PC-3 (cell line): ENCODE results near the gene SCT. TPM values are rescaled to one million over a fixed set of nuclear protein-coding genes. Genes with fewer than 3 reads are reported as not detected.

Experiments used
- ATAC-seq: fragments of 200-7000 bp; cut with Tn5 transposase; 2 replicates; pipeline ENCODE4 v1.9.1; 2020; ENCODE audit warnings: mild to moderate bottlenecking, moderate library complexity
- BruUV-seq: library from RNA; stranded (reverse); fragments of 400-500 nt; replicated peaks from 2 replicates; lab custom pipeline; 2021; lab: Mats Ljungman, UMichigan
- CTCF ChIA-PET: fragments of 300-600 bp; sonication (Branson Sonifier 250); formaldehyde crosslinking; loops from one replicate; lab custom pipeline; 2022; ENCODE audit warnings: antibody characterized with exemption; lab: Charles Lee
- POLR2A ChIA-PET: fragments of 300-600 bp; sonication (Branson Sonifier 250); formaldehyde crosslinking; loops from one replicate; lab custom pipeline; 2022; ENCODE audit warnings: antibody characterized with exemption; ENCODE audit not compliant: unreplicated experiment; lab: Charles Lee
- DNase-seq: peaks from one replicate; pipeline ENCODE4 v3.0.0-alpha.2; 2015
- H2AFZ ChIP-seq: fragments of 300-600 bp; sonication (generic); 2 replicates; pipeline ENCODE4 v1.6.0; 2016; ENCODE audit warnings: antibody characterized with exemption, low read length
- H3F3A ChIP-seq: fragments of 300-600 bp; sonication (generic); one replicate; pipeline ENCODE4 v1.6.0; 2017; ENCODE audit warnings: antibody characterized with exemption, low read length, control low read depth, mild to moderate bottlenecking; ENCODE audit not compliant: unreplicated experiment
- H3K27ac ChIP-seq: fragments of 300-600 bp; sonication (generic); 2 replicates; pipeline ENCODE4 v1.5.1; 2016; ENCODE audit warnings: mild to moderate bottlenecking, low read length
- H3K27me3 ChIP-seq: fragments of 300-600 bp; sonication (generic); 2 replicates; pipeline ENCODE4 v1.6.1; 2016; ENCODE audit warnings: low read length, mixed read lengths
- H3K36me3 ChIP-seq: fragments of 300-600 bp; sonication (generic); 2 replicates; pipeline ENCODE4 v1.6.1; 2016; ENCODE audit warnings: low read depth, mixed run types, low read length, mixed read lengths
- H3K4me1 ChIP-seq: fragments of 300-600 bp; sonication (generic); 2 replicates; pipeline ENCODE4 v1.5.1; 2016; ENCODE audit warnings: low read length; ENCODE audit not compliant: insufficient read depth
- H3K4me2 ChIP-seq: fragments of 300-600 bp; sonication (generic); 2 replicates; pipeline ENCODE4 v1.6.0; 2016; ENCODE audit warnings: low read length
- H3K4me3 ChIP-seq: fragments of 300-600 bp; sonication (generic); 2 replicates; pipeline ENCODE4 v1.5.1; 2016; ENCODE audit warnings: mild to moderate bottlenecking, low read length, mixed read lengths
- H3K79me2 ChIP-seq: fragments of 300-600 bp; sonication (generic); 2 replicates; pipeline ENCODE4 v1.6.1; 2017; ENCODE audit warnings: low read length, mixed read lengths
- H3K9ac ChIP-seq: fragments of 300-600 bp; sonication (generic); 2 replicates; pipeline ENCODE4 v1.6.0; 2016; ENCODE audit warnings: mild to moderate bottlenecking, low read length
- H3K9me2 ChIP-seq: fragments of 300-600 bp; sonication (generic); replicated peaks from 2 replicates; pipeline ENCODE4 v1.6.1; 2016; ENCODE audit warnings: mixed run types, low read length, mixed read lengths
- H3K9me3 ChIP-seq: fragments of 300-600 bp; sonication (generic); 2 replicates; pipeline ENCODE4 v1.6.1; 2016; ENCODE audit warnings: low read length, mixed read lengths
- H4K20me1 ChIP-seq: fragments of 300-600 bp; sonication (generic); 2 replicates; pipeline ENCODE4 v1.6.1; 2016; ENCODE audit warnings: low read length, mixed read lengths
- CTCF ChIP-seq: fragments of 300-600 bp; sonication (generic); conservative IDR thresholded peaks from 2 replicates; pipeline ENCODE4 v1.5.1; 2017; ENCODE audit warnings: antibody characterized with exemption, low read depth, mild to moderate bottlenecking, low read length
- EZH2 ChIP-seq: fragments of 300-600 bp; sonication (generic); IDR thresholded peaks from one replicate; pipeline ENCODE4 v1.6.1; 2017; ENCODE audit warnings: antibody characterized with exemption, mild to moderate bottlenecking, low read length; ENCODE audit not compliant: unreplicated experiment
- EZH2phosphoT487 ChIP-seq: fragments of 300-600 bp; sonication (generic); IDR thresholded peaks from 2 replicates; pipeline ENCODE4 v1.6.1; 2018; ENCODE audit warnings: mild to moderate bottlenecking, antibody characterized with exemption, low read length, borderline replicate concordance
- intact Hi-C: fragments of 100-400 bp; cut with micrococcal nuclease; formaldehyde crosslinking; loops from 2 replicates; pipeline ENCODE4 v1.9.0; 2023
- total RNA-seq: library from RNA; depleted of rRNA; stranded (reverse); fragments of >200 nt; gene quantifications from 2 replicates; pipeline ENCODE4 v1.2.3, GENCODE V29; 2014

The SCT gene
- total RNA-seq, 1 experiment from 2014 or later: not detected

GRCh38 chr11:587978-588380, 39.0 kb downstream of the SCT start:
- no peak overlapping the region for H2AFZ ChIP-seq
- TF ChIP-seq EZH2 (no peak), EZH2phosphoT487 (no peak), CTCF (no peak)
- H3K4me2 ChIP-seq: no peak overlapping the region
- intact Hi-C loops: no loop called here
- H3K79me2 ChIP-seq: peaks cover 32% of the 10 kb centered on the region
- H3K27ac ChIP-seq: no peak overlapping the region
- BruUV-seq: no TSS peak
- no peak overlapping the region for H3K9ac ChIP-seq
- peaks cover 10% of the 10 kb centered on the region; the same call in 1 of the 2 replicates for H4K20me1 ChIP-seq
- no peaks in the 10 kb centered on the region for H3K4me1 ChIP-seq
- H3K9me3 ChIP-seq: no peaks in the 10 kb centered on the region
- no peaks in the 10 kb centered on the region for H3K9me2 ChIP-seq
- ChIA-PET POLR2A (no interaction called here), CTCF (no interaction called here)
- H3K4me3 ChIP-seq: no peak overlapping the region
- no peak; the same call in 1 of the 2 replicates for ATAC-seq
- no peak for DNase-seq
- no peaks in the 10 kb centered on the region for H3K27me3 ChIP-seq
- H3F3A ChIP-seq: no peaks in the 10 kb centered on the region
- peaks cover 46% of the 10 kb centered on the region for H3K36me3 ChIP-seq

- no peak overlapping the region for H3K27ac ChIP-seq
- no peak overlapping the region for H3K9ac ChIP-seq
- no peak overlapping the region for H3K4me2 ChIP-seq
- H3F3A ChIP-seq: no peaks in the 10 kb centered on the region
- no peaks in the 10 kb centered on the region for H3K9me2 ChIP-seq
- H3K36me3 ChIP-seq: peaks cover 42% of the 10 kb centered on the region
- CTCF ChIA-PET: no interaction called here
- no peaks in the 10 kb centered on the region for H3K4me1 ChIP-seq
- peaks cover 32% of the 10 kb centered on the region for H3K79me2 ChIP-seq
- no peaks in the 10 kb centered on the region for H3K9me3 ChIP-seq
- POLR2A ChIA-PET: no interaction called here
- H4K20me1 ChIP-seq: peaks cover 10% of the 10 kb centered on the region; the same call in 1 of the 2 replicates
- H3K4me3 ChIP-seq: no peak overlapping the region
- no peak for TF ChIP-seq CTCF
- no TSS peak for BruUV-seq
- no peaks in the 10 kb centered on the region for H3K27me3 ChIP-seq
- no peak for ATAC-seq
- no peak overlapping the region for H2AFZ ChIP-seq
- intact Hi-C loops: no loop called here
- DNase-seq: no peak
These were observed 39.4 kb downstream of the SCT start for GRCh38 chr11:587546-587945.

- H3K9ac ChIP-seq: no peak overlapping the region
- H3F3A ChIP-seq: no peaks in the 10 kb centered on the region
- H3K36me3 ChIP-seq: peaks cover 42% of the 10 kb centered on the region
- H3K9me2 ChIP-seq: no peaks in the 10 kb centered on the region
- no peaks in the 10 kb centered on the region for H3K4me1 ChIP-seq
- no peak overlapping the region for H3K4me2 ChIP-seq
- no peak overlapping the region for H2AFZ ChIP-seq
- H3K27ac ChIP-seq: no peak overlapping the region
- H4K20me1 ChIP-seq: peaks cover 12% of the 10 kb centered on the region
- DNase-seq: no peak
- BruUV-seq: no TSS peak
- no peaks in the 10 kb centered on the region for H3K9me3 ChIP-seq
- TF ChIP-seq CTCF (no peak), EZH2 (no peak), EZH2phosphoT487 (no peak)
- peaks cover 39% of the 10 kb centered on the region for H3K79me2 ChIP-seq
- ChIA-PET POLR2A (no interaction called here), CTCF (no interaction called here)
- intact Hi-C loops: no loop called here
- no peaks in the 10 kb centered on the region for H3K27me3 ChIP-seq
- ATAC-seq: no peak
- no peak overlapping the region for H3K4me3 ChIP-seq
These were observed 40.3 kb downstream of the SCT start for GRCh38 chr11:586376-587316.
